NCI-H2196 treated with DMSO at 0.1 percent for 48 hours (cell line): ENCODE results near the gene XKR8.
"Not testable (repeated sequence)": the region's sequence is repeated elsewhere in the genome, so short reads cannot be mapped to it uniquely, and the experiment has no call there.

Experiments used
- DNase-seq: peaks from one replicate; lab custom pipeline; 2025; ENCODE audit not compliant: unreplicated experiment; lab: John Stamatoyannopoulos, UW

XKR8 gene

GRCh38 chr1:27990920-27991537, 31.3 kb downstream of the XKR8 start:
- no peak for DNase-seq

- DNase-seq: no peak
These were observed 32.5 kb downstream of the XKR8 start for GRCh38 chr1:27992276-27992675.

- no peak for DNase-seq
These were observed 33.5 kb downstream of the XKR8 start for GRCh38 chr1:27993241-27993640.

- DNase-seq: no peak
These were observed 34.3 kb downstream of the XKR8 start for GRCh38 chr1:27994060-27994459.

GRCh38 chr1:27994526-27994925, 34.8 kb downstream of the XKR8 start:
- not testable (repeated sequence) for DNase-seq

GRCh38 chr1:27999055-27999454, 39.3 kb downstream of the XKR8 start:
- DNase-seq: no peak

- DNase-seq: no peak
These were observed 42.8 kb downstream of the XKR8 start for GRCh38 chr1:28002600-28002999.

- DNase-seq: not testable (repeated sequence)
These were observed 43.3 kb downstream of the XKR8 start for GRCh38 chr1:28003117-28003516.

- no peak for DNase-seq
These were observed 51.2 kb downstream of the XKR8 start for GRCh38 chr1:28010969-28011368.
